Coronary artery (tissue), 2 donors: ENCODE results near the gene WDR35.
"Not testable (repeated sequence)": the region's sequence is repeated elsewhere in the genome, so short reads cannot be mapped to it uniquely, and the experiment has no call there.

ENCODE experiments used
- DNase-seq: peaks from one replicate; pipeline ENCODE4 v3.0.0-alpha.2; 2017; ENCODE audit warnings: low spot score
- H3K27ac ChIP-seq, 2 donors: fragments of 200-600 bp; sonication (generic); one replicate each; pipeline ENCODE4 v1.5.1; 2016 to 2019
- H3K4me3 ChIP-seq: fragments of 200-600 bp; sonication (generic); 2 replicates; pipeline ENCODE4 v1.5.1; 2016; ENCODE audit warnings: mild to moderate bottlenecking, moderate library complexity
- TF ChIP-seq, protein P1 (sequence below): fragments of 200-600 bp; sonication (generic); IDR thresholded peaks from one replicate; pipeline ENCODE4 v1.5.1; 2019; ENCODE audit warnings: antibody characterized with exemption

Gene WDR35

GRCh38 chr2:19894134-19894792, 95.6 kb downstream of the WDR35 start:
- no peak overlapping the region for H3K27ac ChIP-seq
- no peak for DNase-seq
- TF ChIP-seq, protein P1, sequence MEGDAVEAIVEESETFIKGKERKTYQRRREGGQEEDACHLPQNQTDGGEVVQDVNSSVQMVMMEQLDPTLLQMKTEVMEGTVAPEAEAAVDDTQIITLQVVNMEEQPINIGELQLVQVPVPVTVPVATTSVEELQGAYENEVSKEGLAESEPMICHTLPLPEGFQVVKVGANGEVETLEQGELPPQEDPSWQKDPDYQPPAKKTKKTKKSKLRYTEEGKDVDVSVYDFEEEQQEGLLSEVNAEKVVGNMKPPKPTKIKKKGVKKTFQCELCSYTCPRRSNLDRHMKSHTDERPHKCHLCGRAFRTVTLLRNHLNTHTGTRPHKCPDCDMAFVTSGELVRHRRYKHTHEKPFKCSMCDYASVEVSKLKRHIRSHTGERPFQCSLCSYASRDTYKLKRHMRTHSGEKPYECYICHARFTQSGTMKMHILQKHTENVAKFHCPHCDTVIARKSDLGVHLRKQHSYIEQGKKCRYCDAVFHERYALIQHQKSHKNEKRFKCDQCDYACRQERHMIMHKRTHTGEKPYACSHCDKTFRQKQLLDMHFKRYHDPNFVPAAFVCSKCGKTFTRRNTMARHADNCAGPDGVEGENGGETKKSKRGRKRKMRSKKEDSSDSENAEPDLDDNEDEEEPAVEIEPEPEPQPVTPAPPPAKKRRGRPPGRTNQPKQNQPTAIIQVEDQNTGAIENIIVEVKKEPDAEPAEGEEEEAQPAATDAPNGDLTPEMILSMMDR: no peak
- no peak overlapping the region for H3K4me3 ChIP-seq

GRCh38 chr2:19893520-19894133, 96.3 kb downstream of the WDR35 start:
- TF ChIP-seq, protein P1: no peak
- no peak for DNase-seq
- Histone ChIP-seq H3K4me3 (no peak overlapping the region), H3K27ac (no peak overlapping the region)

DNA sequence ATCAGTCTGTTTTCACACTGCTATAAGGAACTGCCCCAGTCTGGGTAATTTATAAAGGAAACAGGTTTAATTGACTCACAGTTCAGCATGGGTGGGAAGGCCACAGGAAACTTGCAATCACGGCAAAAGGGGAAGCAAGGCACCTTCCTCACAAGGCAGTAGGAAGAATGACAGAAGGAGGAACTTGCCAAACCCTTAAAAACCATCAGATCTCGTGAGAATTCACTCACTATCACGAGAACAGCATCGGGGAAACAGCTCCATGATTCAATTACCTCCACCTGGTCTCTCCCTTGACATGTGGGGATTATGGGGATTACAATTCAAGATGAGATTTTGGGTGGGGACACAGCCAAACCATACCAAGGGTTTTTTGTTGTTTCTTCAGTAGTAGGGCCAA, 97.9 kb downstream of the WDR35 start:
- H3K4me3 ChIP-seq, DNase-seq, H3K27ac ChIP-seq: not testable (repeated sequence)

GRCh38 chr2:19890104-19890503, 99.8 kb downstream of the WDR35 start:
- no peak for DNase-seq
- H3K27ac ChIP-seq: no peak overlapping the region
- no peak overlapping the region for H3K4me3 ChIP-seq
- TF ChIP-seq, protein P1: no peak

GRCh38 chr2:19888831-19889230, 101.1 kb downstream of the WDR35 start:
- DNase-seq: no peak
- TF ChIP-seq, protein P1: no peak
- Histone ChIP-seq H3K27ac (no peak overlapping the region), H3K4me3 (no peak overlapping the region)

DNA sequence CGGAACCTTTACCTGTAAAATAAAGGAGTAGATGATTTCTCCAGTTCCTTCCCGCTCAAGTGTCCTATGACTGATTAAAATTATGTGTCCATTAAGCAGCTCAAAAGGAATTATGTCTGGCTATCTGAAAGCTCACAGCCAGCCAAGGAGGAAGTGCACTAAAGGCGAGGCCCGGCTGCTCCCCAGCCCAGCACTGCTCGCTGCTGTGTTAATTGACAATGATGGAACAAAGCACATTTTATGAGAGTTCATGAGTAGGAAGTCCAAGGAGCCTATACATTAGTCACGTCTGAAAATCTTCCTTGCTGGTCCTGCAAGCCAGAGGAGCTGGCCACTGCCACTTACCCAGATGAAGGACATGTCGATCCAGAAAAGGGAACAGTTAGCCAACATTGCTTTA, 102.4 kb downstream of the WDR35 start:
- Histone ChIP-seq H3K4me3 (no peak overlapping the region), H3K27ac (no peak overlapping the region)
- TF ChIP-seq, protein P1: no peak
- DNase-seq: no peak

GRCh38 chr2:19886261-19886660, 103.6 kb downstream of the WDR35 start:
- DNase-seq: no peak
- TF ChIP-seq, protein P1: no peak
- H3K27ac ChIP-seq: no peak overlapping the region
- no peak overlapping the region for H3K4me3 ChIP-seq
